Nephron progenitor cell (in vitro differentiated cells): ENCODE data around the gene FSCN2.
A peak's percentile ranks its signal among the peaks of the same experiment; 100 is the strongest.

Experiments used
- DNase-seq: peaks from one replicate; pipeline ENCODE4 v3.0.0; 2021
- H3K27ac Mint-ChIP-seq: 2 replicates; pipeline ENCODE4 v1.8.0; 2021; ENCODE audit warnings: mild to moderate bottlenecking, moderate library complexity, mixed read lengths
- H3K27me3 Mint-ChIP-seq: 2 replicates; pipeline ENCODE4 v1.8.0; 2021; ENCODE audit warnings: mild to moderate bottlenecking, low read depth, mixed read lengths; ENCODE audit not compliant: poor library complexity
- H3K36me3 Mint-ChIP-seq: 2 replicates; pipeline ENCODE4 v1.8.0; 2021; ENCODE audit warnings: low read depth, mixed read lengths
- H3K4me1 Mint-ChIP-seq: 2 replicates; pipeline ENCODE4 v1.8.0; 2021; ENCODE audit warnings: mixed read lengths
- H3K4me3 Mint-ChIP-seq: 2 replicates; pipeline ENCODE4 v1.8.0; 2021; ENCODE audit warnings: mild to moderate bottlenecking, moderate library complexity, mixed read lengths
- H3K9me3 Mint-ChIP-seq: 2 replicates; pipeline ENCODE4 v1.8.0; 2021; ENCODE audit warnings: mild to moderate bottlenecking, moderate library complexity, mixed read lengths
- CTCF ChIP-seq: fragments of 200-600 bp; sonication (generic); IDR thresholded peaks from 2 replicates; pipeline ENCODE4 v1.5.0; 2021; ENCODE audit warnings: antibody characterized with exemption

The FSCN2 gene

GRCh38 chr17:81533339-81534141, 5.4 kb downstream of the FSCN2 start:
- TF ChIP-seq CTCF, result no peak
- Mint-ChIP-seq H3K9me3 (peaks cover 4% of the 10 kb centered on the region), H3K36me3 (no peaks in the 10 kb centered on the region), H3K4me3 (no peak overlapping the region), H3K27me3 (peaks cover 32% of the 10 kb centered on the region), H3K27ac (peak overlapping the region; percentile 21), H3K4me1 (peaks cover 10% of the 10 kb centered on the region)
- DNase-seq, result no peak

GRCh38 chr17:81534157-81535006, 6.2 kb downstream of the FSCN2 start:
- H3K36me3 Mint-ChIP-seq, result no peaks in the 10 kb centered on the region
- DNase-seq, result no peak
- H3K27me3 Mint-ChIP-seq, result peaks cover 35% of the 10 kb centered on the region
- peaks cover 4% of the 10 kb centered on the region for H3K9me3 Mint-ChIP-seq
- H3K4me1 Mint-ChIP-seq, result peaks cover 10% of the 10 kb centered on the region
- no peak overlapping the region for H3K4me3 Mint-ChIP-seq
- H3K27ac Mint-ChIP-seq, result no peak overlapping the region
- TF ChIP-seq CTCF, result no peak

- peaks cover 4% of the 10 kb centered on the region for H3K9me3 Mint-ChIP-seq
- TF ChIP-seq CTCF, result no peak
- peaks cover 10% of the 10 kb centered on the region for H3K4me1 Mint-ChIP-seq
- no peak overlapping the region for H3K4me3 Mint-ChIP-seq
- no peak for DNase-seq
- no peaks in the 10 kb centered on the region for H3K36me3 Mint-ChIP-seq
- no peak overlapping the region for H3K27ac Mint-ChIP-seq
- peaks cover 35% of the 10 kb centered on the region for H3K27me3 Mint-ChIP-seq
Observed at GRCh38 chr17:81535007-81535328, 6.8 kb downstream of the FSCN2 start.

- peaks cover 35% of the 10 kb centered on the region for H3K27me3 Mint-ChIP-seq
- peaks cover 4% of the 10 kb centered on the region for H3K9me3 Mint-ChIP-seq
- H3K4me1 Mint-ChIP-seq, result peaks cover 10% of the 10 kb centered on the region
- H3K27ac Mint-ChIP-seq, result no peak overlapping the region
- H3K4me3 Mint-ChIP-seq, result no peak overlapping the region
- no peaks in the 10 kb centered on the region for H3K36me3 Mint-ChIP-seq
- no peak for DNase-seq
- TF ChIP-seq CTCF, result no peak
Observed at GRCh38 chr17:81535480-81536298, 7.5 kb downstream of the FSCN2 start.

- Mint-ChIP-seq H3K9me3 (peaks cover 4% of the 10 kb centered on the region), H3K4me1 (peaks cover 10% of the 10 kb centered on the region), H3K27ac (no peak overlapping the region), H3K36me3 (no peaks in the 10 kb centered on the region), H3K4me3 (no peak overlapping the region), H3K27me3 (peaks cover 35% of the 10 kb centered on the region)
- TF ChIP-seq CTCF, result no peak
- no peak for DNase-seq
Observed at GRCh38 chr17:81536299-81537290, 8.4 kb downstream of the FSCN2 start.
